MG63 (cell line): Measurements from ENCODE around the gene CLTCL1. TPM values are rescaled to one million over a fixed set of nuclear protein-coding genes. Genes with fewer than 3 reads are reported as not detected.
"Not testable (repeated sequence)": the region's sequence is repeated elsewhere in the genome, so short reads cannot be mapped to it uniquely, and the experiment has no call there.

Experiments
- DNase-seq: peaks from one replicate; pipeline ENCODE4 v3.0.0-alpha.2; 2020
- H3K27me3 ChIP-seq: fragments of 250-450 bp; sonication (Bioruptor Pico); 2 replicates; pipeline ENCODE4 v1.5.1; 2020; ENCODE audit warnings: mild to moderate bottlenecking, moderate library complexity
- H3K36me3 ChIP-seq: fragments of 250-450 bp; sonication (Bioruptor Pico); 2 replicates; pipeline ENCODE4 v1.5.1; 2020; ENCODE audit warnings: mild to moderate bottlenecking, moderate library complexity
- H3K4me3 ChIP-seq: fragments of 250-450 bp; sonication (Bioruptor Pico); 2 replicates; pipeline ENCODE4 v1.5.1; 2020; ENCODE audit warnings: mild to moderate bottlenecking, moderate library complexity
- H3K9me3 ChIP-seq: fragments of 250-450 bp; sonication (Bioruptor Pico); 2 replicates; pipeline ENCODE4 v1.5.1; 2020; ENCODE audit warnings: mild to moderate bottlenecking, moderate library complexity
- total RNA-seq: library from RNA; depleted of rRNA; stranded (reverse); fragments of >200 nt; shearing (Covaris generic); gene quantifications from 2 replicates; pipeline ENCODE4 v1.2.3, GENCODE V29; 2014; ENCODE audit warnings: low replicate concordance

The CLTCL1 gene
- total RNA-seq, 1 experiment from 2014 or later, result 1.5 TPM

DNA sequence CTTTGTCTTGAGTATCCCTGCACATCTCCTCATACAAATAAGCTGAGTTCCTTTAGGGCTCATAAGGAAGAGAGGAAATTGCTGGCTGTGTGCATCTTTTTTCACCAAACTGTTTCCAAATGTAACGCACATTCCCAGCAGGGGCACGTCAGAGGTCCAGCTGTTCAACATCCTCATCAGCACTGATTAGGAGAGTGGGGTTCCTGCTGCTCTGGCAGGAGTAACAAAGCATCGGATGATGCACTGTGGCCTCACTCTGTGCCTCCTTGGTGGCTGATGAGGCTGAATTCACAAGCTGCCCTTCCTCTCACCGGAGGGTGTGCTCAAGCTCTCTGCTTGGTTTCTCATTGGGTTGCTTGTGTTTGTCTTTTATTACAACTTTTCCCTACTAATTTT is 77.4 kb downstream of the CLTCL1 start:
- H3K9me3 ChIP-seq, result no peaks in the 10 kb centered on the region
- no peak overlapping the region for H3K4me3 ChIP-seq
- H3K27me3 ChIP-seq, result no peaks in the 10 kb centered on the region
- H3K36me3 ChIP-seq, result no peaks in the 10 kb centered on the region
- DNase-seq, result no peak

DNA sequence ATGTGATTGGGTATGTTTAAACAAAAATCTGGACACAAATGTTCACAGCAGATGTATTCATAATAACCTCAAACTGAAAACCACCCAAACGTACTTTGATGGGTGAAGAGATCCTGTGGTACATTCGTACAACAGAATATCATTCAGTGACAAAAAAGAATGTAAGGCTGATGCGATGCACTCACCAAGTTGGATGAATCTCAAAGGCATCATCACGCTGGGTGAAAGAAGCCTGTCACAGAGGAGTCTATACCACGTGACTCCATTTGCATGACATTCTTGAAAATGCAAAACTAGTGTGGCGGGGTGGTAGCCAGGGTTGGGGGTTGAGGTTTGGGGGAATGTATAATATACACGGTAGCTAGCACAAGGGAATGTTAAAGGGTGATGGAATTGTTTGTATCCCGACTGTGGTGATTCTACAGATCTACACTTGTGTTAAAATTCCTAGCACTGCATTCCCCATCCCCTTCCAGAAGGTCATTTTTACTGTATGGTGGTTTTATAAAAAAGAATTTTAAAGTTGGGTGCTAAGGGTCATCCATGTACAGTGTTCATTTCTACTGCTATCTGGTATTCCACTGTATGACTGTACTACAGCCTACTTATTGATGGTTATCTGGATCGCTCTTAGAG is 78.0 kb downstream of the CLTCL1 start:
- no peak for DNase-seq
- Histone ChIP-seq H3K4me3 (no peak overlapping the region), H3K9me3 (no peaks in the 10 kb centered on the region), H3K27me3 (no peaks in the 10 kb centered on the region), H3K36me3 (no peaks in the 10 kb centered on the region)

DNA sequence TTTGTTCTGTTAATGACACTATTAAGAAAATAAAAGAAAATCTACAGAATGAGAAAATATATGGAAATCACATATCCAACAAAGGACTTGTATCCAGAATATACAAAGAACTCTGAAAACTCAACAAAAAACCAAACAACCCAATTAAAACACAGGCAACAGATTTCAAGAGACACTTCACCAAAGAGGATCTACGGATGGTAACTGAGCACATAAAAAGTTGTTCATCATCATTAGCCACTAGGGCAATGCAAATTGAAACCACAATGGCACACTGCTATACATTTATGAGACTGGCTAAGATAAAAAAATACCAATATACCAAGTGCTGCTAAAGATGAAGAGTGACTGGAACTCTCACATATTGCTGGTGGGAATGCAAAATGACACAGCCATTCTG is 78.5 kb downstream of the CLTCL1 start:
- Histone ChIP-seq H3K9me3 (no peaks in the 10 kb centered on the region), H3K4me3 (no peak overlapping the region), H3K27me3 (no peaks in the 10 kb centered on the region), H3K36me3 (no peaks in the 10 kb centered on the region)
- no peak for DNase-seq

DNA sequence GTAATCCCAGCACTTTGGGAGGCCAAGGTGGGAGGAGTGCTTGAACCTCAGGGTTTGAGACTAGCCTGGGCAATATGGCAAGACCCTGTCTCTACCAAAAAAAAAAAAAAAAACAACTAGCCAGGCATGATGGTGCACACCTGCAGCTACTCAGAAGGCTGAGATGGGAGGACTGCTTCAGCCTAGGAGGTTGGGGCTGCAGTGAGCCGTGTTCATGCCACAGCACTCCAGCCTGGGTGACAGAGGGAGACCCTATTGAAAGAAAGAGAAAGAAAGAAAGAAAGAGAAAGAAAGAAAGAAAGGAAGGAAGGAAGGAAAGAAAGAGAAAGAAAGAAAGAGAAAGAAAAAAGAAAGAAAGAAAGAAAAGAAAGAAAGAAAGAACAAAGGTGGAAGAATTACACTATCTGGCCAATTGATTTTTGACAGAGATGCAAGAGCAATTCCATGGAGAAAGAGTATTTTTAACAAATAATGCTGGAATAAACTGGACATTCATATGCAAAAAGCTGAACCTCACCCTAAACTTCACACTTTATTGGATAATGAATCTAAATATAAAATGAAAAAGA is 79.1 kb downstream of the CLTCL1 start:
- no peaks in the 10 kb centered on the region for H3K27me3 ChIP-seq

DNA sequence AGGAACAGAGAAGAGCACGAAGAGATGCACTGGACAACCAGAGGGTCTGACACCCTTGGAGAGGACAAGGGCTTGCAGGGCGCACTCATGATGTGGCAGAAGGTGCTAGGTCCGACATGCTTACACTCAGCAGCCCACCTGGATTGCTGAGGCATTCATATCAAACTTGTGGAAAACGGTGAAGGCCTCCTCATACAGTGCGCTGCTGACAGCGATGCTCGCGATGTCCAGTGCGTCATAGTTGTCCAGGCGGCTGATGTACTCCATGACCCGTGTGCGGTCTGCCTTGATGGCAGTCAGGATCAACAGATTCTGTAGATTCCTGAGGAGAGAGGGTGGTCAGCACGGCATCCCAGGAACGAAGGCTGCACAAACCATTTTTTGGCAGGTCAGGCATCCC is 81.3 kb downstream of the CLTCL1 start:
- H3K27me3 ChIP-seq, result no peaks in the 10 kb centered on the region
- no peaks in the 10 kb centered on the region for H3K9me3 ChIP-seq
- H3K36me3 ChIP-seq, result no peaks in the 10 kb centered on the region

More for the DNA sequence above, 79.1 kb downstream of the CLTCL1 start:
- DNase-seq, result no peak
- Histone ChIP-seq H3K4me3 (no peak overlapping the region), H3K9me3 (no peaks in the 10 kb centered on the region), H3K36me3 (no peaks in the 10 kb centered on the region)

DNA sequence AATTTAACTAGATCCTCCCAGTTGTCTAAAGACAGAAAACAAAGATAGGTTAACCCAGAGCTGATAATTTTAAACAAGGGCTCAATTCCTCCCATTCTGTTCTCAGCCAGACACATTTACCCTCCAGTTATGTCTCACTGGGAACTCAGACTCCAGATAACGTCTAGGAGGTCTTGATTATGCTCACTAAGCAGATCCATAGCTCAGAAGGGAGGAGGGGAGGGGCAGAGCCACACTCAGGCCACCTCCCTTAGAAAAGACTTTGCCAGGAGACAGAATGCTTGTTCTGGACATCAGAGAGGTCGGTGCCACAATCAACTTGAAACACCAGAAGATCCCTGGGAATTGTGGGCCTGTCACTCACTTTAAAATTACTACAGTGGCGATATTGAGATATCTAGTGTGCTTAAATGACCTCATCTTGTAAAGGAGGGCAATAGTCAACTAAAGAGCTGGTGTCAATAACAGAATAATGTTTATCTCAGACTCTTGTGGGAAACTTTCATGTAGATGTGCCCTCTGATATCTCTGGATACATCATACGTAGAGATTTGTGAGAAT is 83.2 kb downstream of the CLTCL1 start:
- DNase-seq, result no peak
- Histone ChIP-seq H3K27me3 (no peaks in the 10 kb centered on the region), H3K4me3 (no peak overlapping the region), H3K9me3 (no peaks in the 10 kb centered on the region), H3K36me3 (no peaks in the 10 kb centered on the region)

More for the DNA sequence above, 81.3 kb downstream of the CLTCL1 start:
- no peak for DNase-seq
- no peak overlapping the region for H3K4me3 ChIP-seq

DNA sequence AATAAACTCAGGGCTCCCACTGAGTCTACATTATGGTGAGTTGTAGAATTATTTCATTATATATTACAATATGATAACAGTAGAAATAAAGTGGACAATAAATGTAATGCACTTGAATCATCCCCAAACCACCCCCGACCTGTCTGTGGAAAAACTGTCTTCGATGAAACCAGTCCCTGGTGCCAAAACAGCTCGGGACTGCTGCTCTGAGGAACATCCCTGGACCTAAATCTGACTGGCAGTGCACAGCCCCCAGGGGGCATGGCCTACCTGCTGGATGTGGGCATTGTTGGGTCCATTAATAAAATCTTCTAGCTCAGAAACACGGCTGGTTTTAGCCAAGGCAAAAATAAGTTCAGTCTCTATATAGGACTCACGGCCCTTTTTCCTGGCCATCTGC is 83.6 kb downstream of the CLTCL1 start:
- DNase-seq, result no peak
- H3K27me3 ChIP-seq, result no peaks in the 10 kb centered on the region
- H3K9me3 ChIP-seq, result no peaks in the 10 kb centered on the region
- no peak overlapping the region for H3K4me3 ChIP-seq
- no peaks in the 10 kb centered on the region for H3K36me3 ChIP-seq

DNA sequence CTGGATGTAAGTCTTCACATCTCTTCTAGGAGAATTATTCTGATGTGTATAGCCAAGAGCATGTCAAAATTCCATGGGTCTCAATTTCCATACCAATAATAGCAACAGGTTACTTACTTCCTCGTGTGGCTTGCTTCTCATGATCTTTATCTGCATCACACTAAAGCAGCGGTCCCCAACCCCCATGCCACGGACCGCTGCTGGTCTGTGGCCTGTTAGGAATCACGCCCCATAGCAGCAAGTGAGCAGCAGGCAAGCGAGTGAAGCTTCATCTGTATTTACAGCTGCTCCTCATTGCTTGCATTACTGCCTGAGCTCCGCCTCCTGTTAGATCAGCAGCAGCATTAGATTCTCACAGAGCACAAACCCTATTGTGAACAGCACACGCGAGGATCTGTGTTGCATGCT is 84.1 kb downstream of the CLTCL1 start:
- Histone ChIP-seq H3K27me3 (no peaks in the 10 kb centered on the region), H3K4me3 (no peak overlapping the region), H3K9me3 (no peaks in the 10 kb centered on the region), H3K36me3 (no peaks in the 10 kb centered on the region)
- DNase-seq, result no peak

DNA sequence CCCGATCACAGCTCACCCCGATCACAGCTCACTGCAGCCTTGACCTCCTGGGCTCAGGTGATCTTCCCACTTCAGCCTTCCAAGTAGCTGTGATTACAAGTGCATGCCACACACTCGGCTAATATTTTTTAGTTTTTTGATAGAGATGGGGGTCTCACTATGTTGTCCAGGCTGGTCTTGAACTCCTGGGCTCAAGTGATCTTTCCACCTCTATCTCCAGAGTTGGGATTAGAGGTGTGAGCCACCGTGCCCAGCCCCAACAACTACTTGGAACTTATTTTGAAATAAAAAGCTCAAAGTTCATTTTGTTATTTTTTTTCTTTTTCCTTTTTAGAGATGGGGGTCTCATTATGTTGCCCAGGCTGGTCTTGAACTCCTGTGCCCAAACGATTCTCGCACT is 85.2 kb downstream of the CLTCL1 start:
- Histone ChIP-seq H3K36me3 (no peaks in the 10 kb centered on the region), H3K27me3 (no peaks in the 10 kb centered on the region), H3K4me3 (no peak overlapping the region), H3K9me3 (no peaks in the 10 kb centered on the region)
- no peak for DNase-seq

DNA sequence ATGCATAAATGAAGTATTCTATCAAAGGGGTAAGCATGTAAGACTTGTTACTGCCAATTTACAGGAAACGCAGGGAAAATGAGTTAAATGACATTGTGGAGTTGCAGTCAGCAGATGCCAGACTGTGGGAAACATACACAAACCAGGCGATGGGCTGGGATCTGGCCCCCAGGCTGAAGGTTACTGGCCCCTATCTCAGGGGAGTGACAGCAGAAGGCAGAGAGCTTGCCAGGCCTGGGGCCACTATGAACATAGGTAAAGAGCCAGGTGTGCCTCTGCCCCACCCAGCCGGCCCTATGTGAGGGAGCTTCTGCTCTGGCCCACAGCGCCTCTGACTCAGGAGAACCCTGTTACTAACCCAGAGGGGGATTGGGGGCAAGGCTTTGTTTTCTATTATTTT is 86.9 kb downstream of the CLTCL1 start:
- Histone ChIP-seq H3K27me3 (no peaks in the 10 kb centered on the region), H3K36me3 (no peaks in the 10 kb centered on the region), H3K4me3 (no peak overlapping the region), H3K9me3 (no peaks in the 10 kb centered on the region)
- no peak for DNase-seq

DNA sequence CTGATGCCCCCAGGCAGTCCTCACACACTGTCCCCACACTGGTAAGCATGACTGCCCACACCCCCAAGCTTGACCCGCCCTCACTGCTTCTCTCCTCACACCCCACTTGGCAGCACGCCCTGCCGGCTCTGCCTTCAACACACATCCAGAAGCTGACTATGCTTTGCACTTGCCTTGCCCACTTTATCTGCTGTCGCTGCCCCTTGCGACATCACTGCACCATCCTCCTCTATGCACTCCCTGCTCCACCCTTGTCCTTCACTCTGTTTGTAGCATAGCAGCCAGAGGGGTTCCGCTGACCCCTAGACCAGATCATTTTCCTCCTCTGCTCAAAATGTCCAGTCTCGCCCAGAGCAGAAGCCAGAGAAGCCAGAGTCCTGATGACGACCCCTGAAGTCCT is 87.7 kb downstream of the CLTCL1 start:
- no peaks in the 10 kb centered on the region for H3K9me3 ChIP-seq
- H3K27me3 ChIP-seq, result no peaks in the 10 kb centered on the region
- no peaks in the 10 kb centered on the region for H3K36me3 ChIP-seq
- no peak for DNase-seq
- H3K4me3 ChIP-seq, result no peak overlapping the region

DNA sequence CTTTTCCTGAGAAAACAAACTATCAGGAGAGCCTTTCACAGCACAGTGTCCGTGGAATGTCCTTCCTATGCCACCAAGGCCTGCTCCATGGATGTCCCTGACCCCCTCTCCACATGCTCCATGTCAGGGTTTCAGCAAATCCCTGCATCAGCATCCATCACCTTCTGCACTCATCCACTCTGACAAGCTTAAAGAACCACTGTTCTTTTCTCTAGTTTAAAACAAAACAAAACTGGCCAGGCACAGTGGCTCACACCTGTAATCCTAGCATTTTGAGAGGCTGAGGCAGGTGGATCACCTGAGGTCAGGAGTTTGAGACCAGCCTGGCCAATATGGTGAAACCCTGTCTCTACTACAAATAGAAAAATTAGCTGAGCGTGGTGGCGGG is 88.7 kb downstream of the CLTCL1 start:
- not testable (repeated sequence) for H3K27me3 ChIP-seq, H3K4me3 ChIP-seq, DNase-seq, H3K36me3 ChIP-seq, H3K9me3 ChIP-seq

DNA sequence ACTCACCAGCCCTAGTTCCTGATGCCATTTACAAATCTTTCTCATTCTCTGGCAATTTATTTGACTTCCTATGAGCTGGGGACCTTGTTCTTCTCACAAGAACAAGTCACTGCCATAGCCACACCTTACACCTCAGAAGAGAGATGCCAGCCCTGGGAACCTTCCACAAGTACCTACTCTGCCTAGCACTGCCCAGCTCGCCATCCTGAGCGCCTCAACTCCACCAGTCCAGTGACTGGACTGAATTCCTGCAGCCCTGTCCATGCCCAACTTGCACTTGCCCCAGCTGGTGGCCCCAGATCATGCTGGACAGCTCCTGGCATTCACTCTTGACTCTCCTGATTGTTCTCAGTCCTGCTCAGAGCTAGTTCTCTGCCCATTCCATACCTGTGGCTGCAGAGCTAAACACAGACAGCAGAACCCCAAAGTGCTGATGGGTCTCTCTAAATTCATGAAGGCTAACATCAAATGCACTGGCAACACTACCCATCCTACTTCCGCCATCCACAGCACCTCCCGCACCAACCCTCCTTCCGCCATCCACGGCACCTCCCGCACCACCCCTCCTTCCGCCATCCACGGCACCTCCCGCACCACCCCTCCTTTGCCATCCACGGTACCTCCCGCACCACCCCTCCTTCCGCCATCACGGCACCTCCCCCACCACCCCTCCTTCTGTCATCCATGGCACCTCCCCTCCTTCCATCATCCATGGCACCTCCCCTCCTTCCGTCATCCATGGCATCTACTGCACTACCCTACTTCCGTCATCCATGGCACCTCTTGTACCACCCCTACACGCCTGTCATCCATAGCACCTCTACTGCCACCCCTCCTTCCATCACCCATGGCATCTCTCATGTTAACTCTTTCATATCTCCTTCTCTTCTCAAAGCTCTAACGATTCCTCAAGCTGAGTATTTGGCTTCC is 89.4 kb downstream of the CLTCL1 start:
- no peak for DNase-seq
- Histone ChIP-seq H3K4me3 (no peak overlapping the region), H3K27me3 (no peaks in the 10 kb centered on the region), H3K36me3 (no peaks in the 10 kb centered on the region), H3K9me3 (no peaks in the 10 kb centered on the region)

DNA sequence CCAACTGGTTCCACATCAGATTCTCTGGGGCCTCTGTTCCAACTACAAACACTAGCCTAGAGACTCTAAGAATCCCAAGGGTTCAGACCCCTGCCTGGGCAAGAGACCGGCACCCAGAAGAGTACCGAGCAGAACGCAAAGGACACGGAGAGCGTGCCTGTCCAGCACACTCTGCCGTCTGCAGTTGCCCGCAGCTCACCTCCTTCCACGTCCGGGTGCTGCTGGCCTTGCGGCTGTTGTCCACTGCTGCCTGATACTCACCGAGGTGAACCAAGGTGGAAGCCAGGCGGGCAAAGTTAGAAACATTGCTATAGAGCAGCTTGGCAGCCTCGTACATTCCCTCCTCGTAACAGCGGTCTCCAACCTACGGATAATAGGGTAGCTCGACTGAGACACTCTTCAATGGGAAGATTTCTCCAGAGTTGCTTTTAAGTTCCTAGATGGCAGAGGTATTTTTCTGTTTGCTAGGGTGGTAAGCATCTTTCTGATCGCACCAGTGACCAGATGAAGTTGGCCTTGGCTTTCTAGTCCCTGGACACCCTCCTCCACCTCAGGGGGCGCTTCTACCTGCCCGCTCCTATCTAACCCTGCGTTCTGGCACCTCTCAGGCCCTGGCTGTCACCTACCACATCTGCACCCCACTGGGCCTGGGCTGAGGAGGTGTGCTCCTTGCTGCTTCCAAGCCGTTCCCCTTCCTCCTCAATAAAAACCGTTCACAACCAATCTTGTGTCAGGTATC is 90.2 kb downstream of the CLTCL1 start:
- no peak for DNase-seq

DNA sequence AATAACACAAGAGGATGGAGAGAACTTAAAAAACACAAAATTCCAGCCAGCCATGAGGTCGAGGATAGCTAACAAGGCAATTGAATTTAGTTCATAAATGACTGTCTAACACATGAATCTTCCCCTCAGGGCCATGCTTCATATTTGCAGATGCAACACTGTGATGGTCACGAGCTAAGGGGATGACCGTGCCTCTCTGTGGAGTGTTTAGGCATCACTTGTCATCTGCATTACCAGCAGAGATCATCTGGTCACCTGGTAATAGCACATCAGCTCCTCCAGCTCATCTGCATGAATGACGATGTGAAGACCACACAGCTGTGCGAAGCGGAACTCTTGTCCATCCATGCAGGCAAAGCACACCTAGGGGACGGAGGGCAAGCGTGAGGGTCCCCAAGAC is 92.0 kb downstream of the CLTCL1 start:
- Histone ChIP-seq H3K4me3 (no peak overlapping the region), H3K36me3 (no peaks in the 10 kb centered on the region), H3K27me3 (no peaks in the 10 kb centered on the region), H3K9me3 (no peaks in the 10 kb centered on the region)
- DNase-seq, result no peak

More for the DNA sequence above, 90.2 kb downstream of the CLTCL1 start:
- no peak overlapping the region for H3K4me3 ChIP-seq
- H3K27me3 ChIP-seq, result no peaks in the 10 kb centered on the region
- no peaks in the 10 kb centered on the region for H3K36me3 ChIP-seq
- H3K9me3 ChIP-seq, result no peaks in the 10 kb centered on the region

DNA sequence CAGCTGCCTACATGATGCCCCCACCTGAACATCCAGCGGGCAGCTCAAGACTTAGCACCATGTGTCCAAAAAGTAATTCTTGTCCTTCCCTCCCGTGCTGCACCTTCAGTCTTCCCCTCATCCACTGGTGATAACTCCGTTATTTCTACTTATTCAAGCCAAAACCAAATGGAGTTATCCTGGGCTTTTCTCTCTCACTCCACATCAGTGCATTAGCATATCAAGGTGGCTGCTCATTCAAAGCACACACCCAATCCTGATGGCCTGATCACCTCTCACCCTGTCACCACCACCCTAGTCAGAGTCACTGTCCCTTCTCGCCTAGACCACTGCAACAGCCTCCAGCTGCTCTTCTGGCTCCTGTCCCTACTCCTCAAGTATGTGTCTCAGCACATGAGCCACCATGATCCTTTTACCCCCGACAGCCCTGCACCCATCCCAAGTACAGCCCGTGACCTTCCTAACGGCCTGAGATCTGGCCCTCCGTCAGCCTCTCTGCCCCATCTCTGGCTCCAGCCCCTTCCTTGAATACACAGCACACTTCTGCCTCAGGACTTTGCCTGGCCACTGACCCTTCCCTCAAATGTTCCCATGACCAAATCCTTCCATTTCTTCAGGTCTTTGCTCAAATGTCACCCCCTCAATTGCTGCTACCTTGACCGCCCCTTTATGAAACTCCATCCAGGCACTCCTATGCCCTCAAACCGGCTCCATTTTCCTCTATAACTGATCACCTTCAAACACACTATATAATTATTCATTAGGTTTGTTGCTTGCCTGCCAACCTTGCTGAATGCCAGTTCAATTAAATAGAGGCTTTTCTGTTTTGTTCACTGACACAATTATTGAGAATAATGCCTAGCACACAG is 93.3 kb downstream of the CLTCL1 start:
- no peaks in the 10 kb centered on the region for H3K9me3 ChIP-seq

More for the DNA sequence above, 93.3 kb downstream of the CLTCL1 start:
- no peak for DNase-seq
- H3K4me3 ChIP-seq, result no peak overlapping the region
- H3K36me3 ChIP-seq, result no peaks in the 10 kb centered on the region
- H3K27me3 ChIP-seq, result no peaks in the 10 kb centered on the region
